Mesothelial cell of epicardium (in vitro differentiated cells): Measurements from ENCODE around the gene MRPL28. TPM values are rescaled to one million over a fixed set of nuclear protein-coding genes. Genes with fewer than 3 reads are reported as not detected.
"Not testable (repeated sequence)": the region's sequence is repeated elsewhere in the genome, so short reads cannot be mapped to it uniquely, and the experiment has no call there.

ENCODE experiments used
- DNase-seq, 2 experiments: peaks; one replicate each; pipeline ENCODE4 v3.0.0; 2021; ENCODE audit warnings: low spot score in 2 of 2; ENCODE audit not compliant: unreplicated experiment in 2 of 2
- H3K27ac Mint-ChIP-seq: 2 replicates; pipeline ENCODE4 v1.8.0; 2021; ENCODE audit warnings: mixed read lengths
- H3K27me3 Mint-ChIP-seq: 2 replicates; pipeline ENCODE4 v1.8.0; 2021; ENCODE audit warnings: low read depth, mixed read lengths
- H3K36me3 Mint-ChIP-seq: 2 replicates; pipeline ENCODE4 v1.8.0; 2021; ENCODE audit warnings: mixed read lengths
- H3K4me1 Mint-ChIP-seq: 2 replicates; pipeline ENCODE4 v1.8.0; 2021; ENCODE audit warnings: mixed read lengths
- H3K4me3 Mint-ChIP-seq: 2 replicates; pipeline ENCODE4 v1.8.0; 2021; ENCODE audit warnings: mild to moderate bottlenecking, moderate library complexity, mixed read lengths
- H3K9me3 Mint-ChIP-seq: 2 replicates; pipeline ENCODE4 v1.8.0; 2021; ENCODE audit warnings: mixed read lengths
- CTCF ChIP-seq: fragments of 200-600 bp; sonication (generic); IDR thresholded peaks from one replicate; pipeline ENCODE4 v1.5.0; 2021; ENCODE audit warnings: antibody characterized with exemption; ENCODE audit not compliant: unreplicated experiment
- total RNA-seq: library from RNA; stranded (reverse); gene quantifications from 3 replicates; pipeline ENCODE4 v1.2.1, GENCODE V29; 2021

Gene MRPL28
- total RNA-seq, 1 donor from 2014 or later = 75.3 TPM

- no peak overlapping the region for H3K27ac Mint-ChIP-seq
- H3K9me3 Mint-ChIP-seq = no peaks in the 10 kb centered on the region
- H3K36me3 Mint-ChIP-seq = peaks cover 33% of the 10 kb centered on the region
- no peak overlapping the region for H3K4me3 Mint-ChIP-seq
- no peak for TF ChIP-seq CTCF
- DNase-seq = no peak
- H3K4me1 Mint-ChIP-seq = peaks cover 9% of the 10 kb centered on the region
- H3K27me3 Mint-ChIP-seq = no peaks in the 10 kb centered on the region
Observed at GRCh38 chr16:347203-347602, 23.1 kb downstream of the MRPL28 start.

GRCh38 chr16:346587-346986 lies 23.8 kb downstream of the MRPL28 start:
- no peak for DNase-seq
- Mint-ChIP-seq H3K4me3 (no peak overlapping the region), H3K36me3 (peaks cover 37% of the 10 kb centered on the region)

GRCh38 chr16:345772-346171 lies 24.6 kb downstream of the MRPL28 start:
- Mint-ChIP-seq H3K36me3 (peaks cover 37% of the 10 kb centered on the region), H3K4me3 (no peak overlapping the region), H3K27ac (no peak overlapping the region), H3K9me3 (no peaks in the 10 kb centered on the region), H3K27me3 (no peaks in the 10 kb centered on the region), H3K4me1 (peaks cover 6% of the 10 kb centered on the region)
- TF ChIP-seq CTCF = no peak
- DNase-seq = no peak

More at GRCh38 chr16:346587-346986, 23.8 kb downstream of the MRPL28 start:
- TF ChIP-seq CTCF = no peak
- no peak overlapping the region for H3K27ac Mint-ChIP-seq
- no peaks in the 10 kb centered on the region for H3K9me3 Mint-ChIP-seq
- no peaks in the 10 kb centered on the region for H3K27me3 Mint-ChIP-seq
- H3K4me1 Mint-ChIP-seq = peaks cover 9% of the 10 kb centered on the region

- Mint-ChIP-seq H3K9me3 (no peaks in the 10 kb centered on the region), H3K4me1 (no peaks in the 10 kb centered on the region), H3K36me3 (peaks cover 33% of the 10 kb centered on the region), H3K27me3 (no peaks in the 10 kb centered on the region), H3K4me3 (no peak overlapping the region), H3K27ac (no peak overlapping the region)
- no peak for DNase-seq
- TF ChIP-seq CTCF = no peak
Observed at GRCh38 chr16:342455-343213, 27.7 kb downstream of the MRPL28 start.

GRCh38 chr16:341974-342336 lies 28.4 kb downstream of the MRPL28 start:
- not testable (repeated sequence) for H3K27ac Mint-ChIP-seq, H3K9me3 Mint-ChIP-seq, H3K4me3 Mint-ChIP-seq, H3K27me3 Mint-ChIP-seq, H3K4me1 Mint-ChIP-seq, DNase-seq
- H3K36me3 Mint-ChIP-seq = peaks cover 32% of the 10 kb centered on the region

GRCh38 chr16:341095-341973 lies 29.0 kb downstream of the MRPL28 start:
- not testable (repeated sequence) for H3K9me3 Mint-ChIP-seq, DNase-seq, H3K4me1 Mint-ChIP-seq, H3K27me3 Mint-ChIP-seq, H3K27ac Mint-ChIP-seq, H3K4me3 Mint-ChIP-seq
- peaks cover 29% of the 10 kb centered on the region for H3K36me3 Mint-ChIP-seq
